GM19099 (cell line): Measurements from ENCODE around the gene CSMD2.

Source experiments
- POLR2A ChIP-seq: IDR thresholded peaks from 3 replicates; pipeline ENCODE4 v1.6.1; 2011; ENCODE audit warnings: low read depth; ENCODE audit not compliant: insufficient read length; ENCODE audit errors: extremely low read depth

CSMD2 gene

DNA sequence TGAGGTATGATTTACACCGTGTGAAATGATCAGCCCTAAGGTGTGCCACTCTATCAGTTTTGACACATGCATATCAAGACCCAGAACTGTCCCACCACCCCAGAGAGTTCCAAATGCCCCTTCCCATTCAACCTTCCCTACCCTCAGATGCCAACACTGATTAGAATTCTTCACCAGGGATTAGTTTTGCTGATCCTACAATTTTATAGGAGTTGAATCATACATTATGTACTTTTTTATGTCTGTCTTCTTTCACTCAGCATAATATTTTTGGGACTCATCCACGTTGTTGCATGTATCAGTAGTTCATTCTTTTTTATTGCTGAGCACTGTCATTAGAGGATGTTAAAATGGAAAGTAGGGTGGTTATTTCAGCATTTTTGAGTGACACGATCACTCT, 514.3 kb downstream of the CSMD2 start:
- TF ChIP-seq POLR2A: no peak

DNA sequence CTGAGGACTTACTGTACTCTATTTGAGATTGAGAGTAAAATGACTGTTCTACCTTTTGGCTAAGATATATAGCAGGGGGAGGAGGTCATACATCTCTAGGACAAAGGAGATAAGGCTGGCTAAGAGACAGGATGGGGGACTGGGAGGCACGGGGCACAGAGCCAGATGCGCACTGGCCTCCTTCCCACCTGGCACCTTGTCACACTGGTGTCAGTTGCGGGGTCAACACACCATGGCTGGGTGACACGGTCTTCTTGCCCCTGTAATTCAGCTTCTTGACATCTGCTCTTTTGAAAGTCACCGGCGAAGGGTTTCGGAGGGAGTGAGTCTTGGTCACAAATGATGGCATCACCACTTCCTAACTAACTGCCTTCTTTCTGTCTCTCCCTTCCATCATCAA, 515.3 kb downstream of the CSMD2 start:
- TF ChIP-seq POLR2A: no peak

DNA sequence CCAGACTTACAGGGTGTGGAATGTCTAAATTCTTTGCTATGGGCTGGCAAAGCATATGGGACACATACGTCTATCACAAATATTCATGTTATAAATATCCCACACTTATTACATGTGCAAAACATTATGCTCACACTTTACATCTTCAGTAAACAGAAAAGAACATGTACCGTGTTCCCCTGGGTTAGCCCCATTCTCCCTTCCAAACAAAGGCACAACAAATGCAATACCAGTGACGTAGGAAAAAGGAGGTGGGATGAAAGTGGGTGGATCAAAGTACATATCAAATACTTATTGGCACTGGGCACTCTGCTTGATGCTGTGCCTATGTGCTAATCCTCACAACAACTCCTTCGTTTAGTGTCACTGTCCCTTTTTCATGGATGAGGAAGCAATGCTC, 521.8 kb downstream of the CSMD2 start:
- no peak for TF ChIP-seq POLR2A

DNA sequence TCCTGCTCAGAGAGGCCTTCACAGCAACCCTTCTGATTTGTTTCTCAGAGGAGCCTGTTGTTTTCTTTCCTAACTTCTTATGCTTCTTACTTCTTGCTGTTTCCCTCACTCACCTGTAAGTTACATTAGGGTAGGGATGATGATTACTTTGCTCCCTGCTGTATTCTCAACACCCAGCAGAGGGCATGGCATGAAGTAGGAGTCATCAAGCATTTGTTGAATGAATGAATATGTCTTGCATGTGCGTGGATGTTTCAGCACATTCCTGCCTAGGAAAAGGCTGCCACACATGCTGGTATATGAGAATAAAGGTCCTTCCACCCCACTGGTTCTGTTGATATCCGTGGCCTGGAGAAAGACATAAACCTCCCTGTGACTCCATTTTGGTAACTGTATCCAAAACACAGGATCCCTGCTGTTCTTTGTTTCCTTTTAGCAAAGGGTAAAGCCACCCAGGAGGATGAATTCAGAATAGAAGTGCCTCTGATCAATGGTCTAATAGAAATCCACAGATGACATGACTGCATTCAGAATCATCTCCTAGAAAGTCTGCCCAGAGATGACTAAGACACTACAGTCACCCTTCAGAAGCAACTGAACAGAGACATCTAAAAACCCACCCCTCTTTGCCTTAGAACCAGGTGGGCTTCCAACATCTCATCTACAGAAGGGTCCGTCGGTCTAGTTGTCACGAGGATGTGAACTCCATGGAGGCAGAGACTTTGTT, 523.8 kb downstream of the CSMD2 start:
- no peak for TF ChIP-seq POLR2A

DNA sequence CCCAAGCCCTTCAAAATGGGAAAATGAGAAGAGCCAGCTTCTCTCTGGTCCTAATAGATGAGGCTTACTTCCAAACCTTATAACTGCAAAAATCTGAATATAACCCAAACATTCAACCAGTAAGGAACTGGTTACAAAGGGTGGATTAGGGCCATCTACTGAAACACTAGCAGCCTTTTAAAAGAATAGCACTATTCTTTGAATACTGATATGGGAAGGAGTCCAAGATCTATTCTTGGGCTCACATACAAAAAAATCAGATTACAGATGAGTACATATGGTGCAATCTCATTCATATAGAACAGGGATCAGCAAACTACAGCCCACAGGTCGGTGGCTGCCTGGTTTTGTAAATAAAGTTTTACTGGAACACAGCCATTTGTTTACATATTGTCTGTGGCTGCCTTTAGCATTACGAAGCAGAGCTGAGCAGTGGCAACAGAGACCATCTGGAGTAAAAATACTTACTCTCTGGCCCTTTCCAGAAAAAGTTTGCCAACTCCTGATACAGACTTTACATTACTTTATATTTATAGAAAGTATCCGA, 524.8 kb downstream of the CSMD2 start:
- TF ChIP-seq POLR2A: no peak

DNA sequence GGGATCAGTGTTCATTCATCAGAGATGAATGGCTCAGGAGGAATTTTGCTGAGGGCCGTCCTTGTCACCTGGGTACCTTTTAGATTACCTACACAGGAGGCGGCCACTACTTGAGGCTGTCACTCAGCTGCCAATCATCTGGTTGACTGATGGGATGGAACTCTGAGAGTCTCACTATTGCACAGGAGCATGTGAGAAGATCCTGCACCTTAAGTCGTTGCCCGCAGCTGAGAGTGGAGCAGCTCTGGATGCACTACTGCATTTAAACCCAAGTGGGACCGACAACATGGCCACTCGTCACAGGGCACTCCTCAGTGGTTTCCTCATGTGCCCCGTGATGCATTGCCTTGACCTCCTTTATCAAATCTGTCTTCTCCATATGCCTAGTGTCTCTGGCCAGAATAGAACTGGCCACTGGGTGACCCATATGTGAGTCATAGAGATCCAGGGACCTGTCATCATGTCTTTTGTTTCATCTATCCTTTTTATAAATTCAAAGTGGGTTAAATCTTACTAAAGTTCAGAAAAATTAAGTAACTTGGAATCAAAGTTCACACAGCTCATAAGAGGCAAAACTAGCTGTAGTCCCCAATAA, 527.1 kb downstream of the CSMD2 start:
- no peak for TF ChIP-seq POLR2A

DNA sequence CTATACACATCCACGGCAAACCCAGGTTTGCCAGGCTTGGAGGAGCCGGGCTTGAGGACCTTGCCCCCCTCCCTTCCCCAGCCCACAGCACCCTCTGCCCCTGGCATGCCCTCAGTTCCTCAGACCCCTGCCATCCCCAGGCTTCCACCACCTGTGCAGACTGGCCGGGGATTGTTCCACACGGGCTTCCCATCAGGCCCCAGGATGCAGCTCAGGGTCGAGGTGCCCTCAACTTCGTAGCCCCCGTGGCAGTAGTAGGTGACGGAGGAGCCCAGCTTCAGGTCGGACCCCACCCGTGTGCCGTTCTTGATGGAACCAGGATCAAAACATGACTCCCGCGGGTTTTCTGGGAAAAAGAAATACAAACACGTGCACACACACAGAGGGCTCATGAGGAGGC, 528.8 kb downstream of the CSMD2 start:
- no peak for TF ChIP-seq POLR2A

DNA sequence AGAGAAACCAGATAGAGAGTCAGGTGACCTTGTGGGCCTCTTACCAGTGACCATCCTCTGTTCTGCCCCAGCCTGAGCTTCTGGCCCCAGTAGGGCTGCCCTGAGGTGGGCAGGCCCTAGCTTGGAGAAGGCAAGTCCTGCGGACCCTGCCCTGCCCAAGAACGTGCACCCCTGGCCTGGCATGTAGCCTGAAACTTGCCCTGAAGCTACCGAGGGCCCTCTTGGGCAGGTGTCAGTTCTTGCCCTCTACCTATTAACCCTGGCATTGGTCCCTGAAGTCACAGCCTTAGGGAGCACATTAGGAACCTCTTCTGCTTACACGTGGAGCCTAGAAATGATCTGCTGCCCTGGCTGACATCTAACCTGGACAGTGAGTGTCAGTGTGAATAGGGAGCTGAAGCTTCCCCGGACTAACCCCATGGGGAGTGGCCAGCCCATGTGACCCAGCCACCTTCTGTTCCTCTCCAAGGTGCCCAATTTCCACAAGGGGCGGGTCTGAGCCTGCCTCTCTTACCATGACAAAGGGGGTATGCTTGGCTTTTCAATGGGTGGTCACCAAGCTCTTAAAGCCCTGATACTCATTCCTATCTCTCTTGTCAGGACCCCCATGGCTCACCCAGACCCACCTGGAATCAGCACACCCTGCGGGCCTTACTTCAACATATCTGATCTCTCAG, 529.6 kb downstream of the CSMD2 start:
- TF ChIP-seq POLR2A: no peak

DNA sequence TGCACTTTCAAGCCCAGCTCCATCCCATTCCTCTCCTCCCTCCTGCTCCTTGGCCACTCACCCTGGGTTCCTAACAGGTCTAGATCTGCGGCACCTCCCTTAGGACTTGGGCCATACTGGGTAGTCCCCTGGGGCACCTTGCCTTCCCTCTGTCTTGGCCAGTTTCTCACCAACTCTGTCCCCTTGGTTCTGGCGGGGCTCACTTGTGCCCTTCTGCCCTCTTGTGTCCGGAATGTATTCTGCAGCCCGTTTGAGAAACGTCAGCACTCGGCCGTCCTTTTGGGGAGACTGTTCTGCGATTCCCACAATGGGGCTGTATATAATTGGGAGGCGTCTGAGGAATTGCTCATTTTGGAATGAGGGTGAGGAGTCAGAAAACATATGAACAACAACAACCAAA, 530.2 kb downstream of the CSMD2 start:
- TF ChIP-seq POLR2A: no peak

DNA sequence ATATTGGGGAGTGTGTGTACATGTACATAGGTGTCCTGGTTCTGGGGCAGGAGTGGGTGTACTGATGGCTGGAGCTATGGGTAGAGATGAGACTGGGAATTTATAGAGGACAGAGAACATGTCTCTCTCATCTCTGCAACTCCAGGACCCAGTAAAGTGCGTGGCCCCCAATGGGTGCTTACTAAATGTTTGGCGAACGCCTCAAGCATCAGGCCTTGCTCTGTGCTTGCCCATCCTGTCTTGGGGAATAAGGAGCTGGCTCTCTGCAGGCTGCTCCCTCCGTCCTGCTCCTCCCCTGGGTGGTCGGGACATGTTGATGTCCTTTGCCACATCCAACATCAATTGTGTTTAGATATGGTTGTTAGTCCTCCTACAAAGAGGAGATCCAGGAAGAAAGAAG, 530.9 kb downstream of the CSMD2 start:
- TF ChIP-seq POLR2A: no peak

DNA sequence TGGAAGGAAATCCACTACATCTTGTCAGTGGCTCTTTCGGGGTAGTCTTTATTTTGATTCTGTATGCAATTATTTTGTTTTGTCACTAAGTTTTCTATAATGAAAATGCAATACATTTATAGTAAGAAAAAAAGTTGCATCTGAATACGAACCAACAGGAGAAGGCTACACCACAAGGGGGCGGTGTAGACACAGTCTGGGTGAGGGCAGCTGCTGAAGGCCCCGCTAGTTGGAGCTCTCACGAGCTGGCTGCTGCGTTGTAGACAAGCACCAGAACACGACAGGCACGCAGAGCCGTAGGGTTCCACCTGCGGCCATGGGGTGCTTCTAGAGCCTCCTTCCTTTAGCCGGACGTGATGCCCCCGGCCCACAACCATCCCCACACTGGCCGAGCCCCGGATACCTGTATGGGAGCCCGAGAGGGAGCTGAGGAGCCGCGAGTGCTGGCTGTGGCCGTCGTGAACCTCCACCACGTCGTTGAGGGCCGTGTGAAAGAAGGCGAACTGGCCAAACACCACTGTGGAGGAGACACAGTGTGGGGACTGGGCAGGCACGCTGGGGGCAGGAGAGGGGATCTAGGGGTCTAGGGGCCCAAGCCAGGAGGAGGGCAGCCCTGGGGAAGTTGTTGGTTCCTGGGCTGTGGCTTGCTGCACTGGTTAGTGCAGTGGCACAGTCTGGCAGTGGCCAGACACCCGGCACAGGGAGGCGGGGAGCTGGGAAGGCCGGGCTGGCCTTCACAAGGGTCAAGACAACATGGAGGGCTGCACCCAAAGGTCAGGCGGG, 531.8 kb downstream of the CSMD2 start:
- no peak for TF ChIP-seq POLR2A

DNA sequence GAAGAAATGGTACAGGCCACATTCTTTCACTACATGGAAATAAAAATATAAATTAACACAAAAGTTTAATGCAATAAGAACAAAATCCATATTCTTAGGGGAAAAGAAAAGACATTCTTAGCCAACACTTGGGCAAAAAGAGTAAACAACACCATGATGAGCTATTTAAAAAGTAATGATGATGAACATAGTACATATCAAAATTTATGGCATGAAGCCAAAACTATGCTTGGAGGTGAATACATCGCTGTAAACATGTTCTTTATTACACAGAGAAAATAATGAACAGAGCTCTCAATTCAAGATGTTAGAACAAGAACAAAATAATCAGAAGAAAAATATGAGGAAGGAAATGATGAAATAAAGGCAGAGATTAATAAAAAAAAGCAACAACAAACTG, 534.3 kb downstream of the CSMD2 start:
- no peak for TF ChIP-seq POLR2A

DNA sequence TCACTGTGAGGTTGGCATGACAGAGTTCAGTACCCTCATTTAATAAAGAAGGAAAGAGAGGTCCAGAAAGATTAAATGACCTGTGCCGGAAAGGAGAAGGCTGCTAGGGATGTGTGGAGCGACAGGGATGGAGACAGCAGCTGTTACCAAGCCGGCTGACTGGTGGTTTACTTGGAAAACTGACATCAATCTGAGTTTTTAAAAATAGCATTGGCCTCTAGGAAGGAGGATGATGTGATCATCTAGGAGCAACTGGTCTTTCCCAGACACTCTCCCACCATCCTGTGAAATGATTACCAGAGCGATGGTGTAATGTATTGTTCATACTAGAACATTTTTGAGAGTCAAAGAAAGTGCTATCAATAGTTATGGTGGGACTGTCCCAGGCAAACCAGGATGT, 538.2 kb downstream of the CSMD2 start:
- TF ChIP-seq POLR2A: no peak

DNA sequence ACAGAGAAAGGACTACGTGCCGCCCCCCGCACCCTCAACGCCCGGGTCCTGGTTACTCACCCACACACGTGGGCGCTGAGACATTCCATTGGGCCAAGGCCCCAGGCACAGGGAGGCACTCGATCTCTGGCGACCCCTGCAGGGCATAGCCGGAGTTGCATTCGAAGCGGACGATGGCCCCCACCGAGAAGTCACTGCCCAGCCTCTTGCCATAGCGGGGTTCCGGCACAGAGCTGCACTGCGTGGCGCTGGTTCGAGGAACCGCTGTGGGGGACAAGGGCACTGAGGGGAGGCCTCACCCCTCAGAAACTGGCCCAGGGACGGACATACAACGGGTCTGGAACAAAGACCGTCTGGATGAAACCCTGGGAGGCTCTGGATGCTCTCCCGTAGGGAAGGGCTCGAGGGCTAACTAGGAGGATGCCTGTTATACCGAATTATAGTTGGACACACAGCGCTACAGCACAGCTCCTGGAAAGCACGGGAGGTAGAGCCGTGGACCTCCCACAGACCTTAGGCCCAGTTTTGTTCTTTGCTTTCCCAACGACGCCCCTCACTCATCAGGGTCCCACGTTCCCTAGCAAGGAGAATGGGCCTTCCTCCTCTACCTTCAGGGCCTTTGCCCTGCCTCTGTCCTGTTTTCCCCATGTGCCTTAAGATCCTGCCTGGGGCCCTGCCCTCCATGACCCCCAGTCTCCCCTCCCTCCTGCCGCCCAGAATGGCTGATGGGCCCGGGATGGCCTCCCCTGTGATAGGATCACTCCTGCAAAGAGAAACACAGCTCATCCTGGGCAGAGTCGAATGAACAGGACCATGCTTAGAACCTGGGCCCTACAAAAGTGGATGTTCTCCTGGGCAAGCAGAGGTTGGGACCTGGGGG, 539.8 kb downstream of the CSMD2 start:
- TF ChIP-seq POLR2A: no peak

DNA sequence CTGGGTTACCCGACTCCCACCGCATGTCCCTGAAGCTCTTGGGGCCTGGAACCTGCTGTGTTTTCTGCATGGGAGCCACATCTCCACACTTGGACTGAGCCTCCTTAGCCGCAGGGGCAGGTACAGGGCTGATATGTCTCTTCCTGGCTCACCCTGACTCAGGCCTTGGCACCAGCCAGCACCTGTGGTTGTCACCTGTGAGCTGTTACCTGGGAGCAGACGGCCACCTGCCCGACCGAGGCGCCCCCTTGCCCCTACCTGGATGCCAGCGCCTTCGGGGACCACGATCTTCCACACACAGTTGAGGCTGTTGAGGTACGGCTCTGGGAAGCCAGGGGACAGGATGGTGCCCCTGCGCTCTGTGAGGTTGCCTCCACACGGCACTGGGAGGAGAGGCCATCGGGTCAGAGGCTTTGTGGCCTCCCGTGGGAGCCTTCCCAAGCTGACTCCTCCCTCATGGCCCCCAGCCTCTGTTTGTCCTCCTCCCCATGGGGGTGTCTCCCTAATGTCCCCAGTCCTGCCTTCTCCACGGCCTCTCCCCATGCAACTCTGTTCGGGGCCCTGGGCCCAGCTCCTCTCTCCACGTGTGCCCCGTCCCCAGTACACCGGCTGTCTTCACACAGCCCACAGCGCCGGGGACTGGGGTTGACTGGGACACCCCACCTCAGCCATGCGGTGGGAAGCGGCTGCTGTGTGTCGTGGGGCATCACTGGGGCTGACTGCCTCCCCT, 540.6 kb downstream of the CSMD2 start:
- no peak for TF ChIP-seq POLR2A
